AG10803 (cell line): Measurements from ENCODE around the gene UBFD1.

Experiments used
- DNase-seq: peaks from one replicate; pipeline ENCODE4 v3.0.0; 2010; ENCODE audit warnings: low read depth
- H3K4me3 ChIP-seq: 2 replicates; pipeline ENCODE4 v1.5.1; 2011; ENCODE audit warnings: mild to moderate bottlenecking, low read length, control low read depth
- TF ChIP-seq, protein P1 (sequence below): conservative IDR thresholded peaks from 2 replicates; pipeline ENCODE4 v1.5.1; 2011; ENCODE audit warnings: mild to moderate bottlenecking, low read length, control low read depth, inconsistent platforms

Gene UBFD1

DNA sequence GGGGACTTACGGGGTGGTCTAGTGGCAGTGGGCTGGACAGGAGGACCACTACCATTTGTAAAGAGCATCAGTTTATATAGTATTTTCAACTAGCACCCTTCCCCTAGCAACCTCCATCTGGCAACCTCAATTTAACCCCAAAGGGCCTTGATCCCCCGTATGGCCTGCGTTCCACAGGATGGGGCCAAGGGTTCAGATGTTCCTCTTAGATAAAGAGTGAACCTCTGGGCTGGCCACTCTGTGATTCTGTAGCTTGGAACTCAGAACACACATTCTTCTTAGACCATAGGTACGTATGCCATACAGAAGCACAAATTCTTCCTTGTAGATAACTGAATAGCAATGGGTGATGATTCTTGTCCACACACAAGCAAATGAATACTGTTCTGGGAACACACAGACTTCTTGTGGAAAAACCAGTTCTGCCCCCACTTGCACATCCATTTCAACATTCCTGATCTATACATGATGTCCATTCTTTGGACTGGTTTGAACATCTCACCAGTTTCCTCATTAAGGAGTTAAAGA lies 45.3 kb upstream of the UBFD1 start:
- H3K4me3 ChIP-seq: no peak overlapping the region
- DNase-seq: no peak
- TF ChIP-seq, protein P1, sequence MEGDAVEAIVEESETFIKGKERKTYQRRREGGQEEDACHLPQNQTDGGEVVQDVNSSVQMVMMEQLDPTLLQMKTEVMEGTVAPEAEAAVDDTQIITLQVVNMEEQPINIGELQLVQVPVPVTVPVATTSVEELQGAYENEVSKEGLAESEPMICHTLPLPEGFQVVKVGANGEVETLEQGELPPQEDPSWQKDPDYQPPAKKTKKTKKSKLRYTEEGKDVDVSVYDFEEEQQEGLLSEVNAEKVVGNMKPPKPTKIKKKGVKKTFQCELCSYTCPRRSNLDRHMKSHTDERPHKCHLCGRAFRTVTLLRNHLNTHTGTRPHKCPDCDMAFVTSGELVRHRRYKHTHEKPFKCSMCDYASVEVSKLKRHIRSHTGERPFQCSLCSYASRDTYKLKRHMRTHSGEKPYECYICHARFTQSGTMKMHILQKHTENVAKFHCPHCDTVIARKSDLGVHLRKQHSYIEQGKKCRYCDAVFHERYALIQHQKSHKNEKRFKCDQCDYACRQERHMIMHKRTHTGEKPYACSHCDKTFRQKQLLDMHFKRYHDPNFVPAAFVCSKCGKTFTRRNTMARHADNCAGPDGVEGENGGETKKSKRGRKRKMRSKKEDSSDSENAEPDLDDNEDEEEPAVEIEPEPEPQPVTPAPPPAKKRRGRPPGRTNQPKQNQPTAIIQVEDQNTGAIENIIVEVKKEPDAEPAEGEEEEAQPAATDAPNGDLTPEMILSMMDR: no peak

DNA sequence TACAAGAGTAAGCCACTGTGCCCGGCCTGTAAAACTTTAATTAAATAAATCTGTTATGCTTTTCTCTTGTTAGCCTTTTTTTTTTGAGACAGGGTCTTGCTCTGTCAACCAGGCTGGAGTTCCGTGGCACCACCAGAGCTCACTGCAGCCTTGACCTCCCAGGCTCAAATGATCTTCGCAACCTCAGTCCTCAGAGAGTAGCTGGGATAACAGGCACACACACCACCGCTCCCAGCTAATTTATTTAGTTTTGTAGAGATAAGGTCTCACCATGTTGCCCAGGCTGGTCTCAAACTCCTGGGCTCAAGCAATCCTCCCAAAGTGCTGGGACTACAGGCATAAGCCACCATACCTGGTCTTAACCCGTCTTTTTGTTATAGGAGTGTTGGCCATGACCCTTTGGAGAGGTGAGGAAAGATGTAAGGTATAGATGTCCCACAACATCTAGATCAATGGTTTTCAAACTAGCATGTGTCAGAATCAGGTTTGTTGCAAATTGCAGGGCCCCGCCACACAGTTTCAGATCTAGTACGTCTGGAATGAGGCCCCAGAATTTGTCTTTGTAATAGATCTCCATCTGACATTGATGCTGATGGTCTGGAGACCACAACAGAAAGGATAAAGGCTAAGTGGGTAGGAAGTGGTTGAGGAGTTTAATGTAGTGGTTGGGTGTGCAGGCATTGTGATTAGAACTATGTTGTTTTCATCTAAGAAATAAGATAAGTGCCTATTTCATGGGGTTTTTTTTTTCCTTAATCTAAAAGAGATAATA lies 43.0 kb upstream of the UBFD1 start:
- DNase-seq: no peak
- TF ChIP-seq, protein P1: no peak

DNA sequence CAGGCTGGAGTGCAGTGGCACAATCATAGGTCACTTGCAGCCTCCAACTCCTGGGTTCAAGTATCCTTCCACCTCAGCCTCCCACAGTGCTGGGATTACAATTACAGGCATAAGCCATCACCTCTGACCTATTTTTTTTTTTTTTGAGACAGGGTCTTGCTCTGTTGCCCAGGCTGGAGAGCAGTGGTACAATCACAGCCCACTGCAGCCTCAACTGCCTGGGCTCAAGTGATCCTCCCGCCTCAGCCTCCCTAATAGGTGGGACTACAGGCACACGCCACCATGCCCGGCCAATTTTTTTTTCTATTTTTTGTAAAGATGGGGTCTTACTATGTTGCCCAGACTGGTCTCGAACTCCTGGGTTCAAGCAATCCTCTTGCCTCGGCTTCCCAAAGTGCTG lies 41.6 kb upstream of the UBFD1 start:
- no peak overlapping the region for H3K4me3 ChIP-seq
- TF ChIP-seq, protein P1: no peak
- DNase-seq: no peak

More for the DNA sequence above, 43.0 kb upstream of the UBFD1 start:
- no peak overlapping the region for H3K4me3 ChIP-seq

DNA sequence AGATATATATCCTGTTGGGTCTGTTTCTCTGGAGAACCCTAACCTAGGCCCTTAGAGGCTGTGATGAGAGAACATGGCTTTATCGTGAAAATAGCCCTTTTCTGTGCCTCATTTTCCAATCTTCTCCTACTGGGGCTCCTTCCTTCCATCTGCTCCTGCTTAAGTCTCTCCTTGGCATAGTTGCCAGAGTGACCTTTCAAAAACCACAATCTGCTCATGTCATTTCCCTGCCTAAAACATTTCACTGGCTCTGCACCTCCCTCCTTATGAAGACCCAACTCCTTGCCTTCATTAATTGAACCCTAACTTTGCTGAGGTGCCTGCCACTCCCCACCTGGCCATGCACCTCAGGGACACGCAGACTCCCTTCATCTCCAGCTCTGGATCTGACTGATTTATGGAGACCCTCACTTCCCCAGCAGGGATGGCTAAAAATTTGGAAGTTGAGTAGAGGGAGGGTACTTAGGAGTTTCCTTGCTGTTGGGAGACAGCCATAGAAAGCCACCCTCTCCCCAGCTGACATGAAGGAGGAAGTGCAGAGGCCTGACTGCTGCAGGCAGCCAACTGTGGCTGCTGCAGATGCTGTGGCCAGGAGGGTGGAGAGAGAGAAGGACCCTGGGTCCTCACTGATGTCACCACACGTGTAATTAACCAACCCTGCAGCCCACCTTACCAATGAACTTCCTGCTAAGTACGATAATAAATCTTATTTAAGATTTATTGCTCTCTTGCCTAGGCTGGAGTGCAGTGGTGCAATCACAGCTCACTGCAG lies 41.0 kb upstream of the UBFD1 start:
- no peak overlapping the region for H3K4me3 ChIP-seq
- TF ChIP-seq, protein P1: no peak

DNA sequence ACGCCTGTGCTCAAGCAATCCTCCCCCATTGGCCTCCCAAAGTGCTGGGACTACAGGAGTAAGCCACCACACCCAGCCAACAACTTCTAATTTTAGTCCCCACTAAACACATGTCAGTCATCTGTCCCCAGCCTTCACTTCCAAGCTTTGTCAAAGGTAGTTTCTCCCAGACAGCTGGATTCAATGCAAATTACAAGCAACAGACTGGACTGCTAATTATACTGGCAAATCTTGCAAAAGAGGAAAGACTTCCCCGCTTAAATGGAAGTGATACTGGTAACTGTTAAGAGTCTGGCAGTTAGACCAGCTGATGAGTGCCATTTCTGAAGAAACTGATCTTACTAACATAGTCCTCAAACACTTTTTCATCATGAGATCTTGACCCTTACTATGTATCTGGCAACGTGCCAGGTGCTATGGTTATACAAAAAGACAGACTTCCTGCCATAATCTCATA lies 39.1 kb upstream of the UBFD1 start:
- no peak for DNase-seq
- TF ChIP-seq, protein P1: no peak
- no peak overlapping the region for H3K4me3 ChIP-seq

More for the DNA sequence above, 41.0 kb upstream of the UBFD1 start:
- DNase-seq: peak; percentile 30

DNA sequence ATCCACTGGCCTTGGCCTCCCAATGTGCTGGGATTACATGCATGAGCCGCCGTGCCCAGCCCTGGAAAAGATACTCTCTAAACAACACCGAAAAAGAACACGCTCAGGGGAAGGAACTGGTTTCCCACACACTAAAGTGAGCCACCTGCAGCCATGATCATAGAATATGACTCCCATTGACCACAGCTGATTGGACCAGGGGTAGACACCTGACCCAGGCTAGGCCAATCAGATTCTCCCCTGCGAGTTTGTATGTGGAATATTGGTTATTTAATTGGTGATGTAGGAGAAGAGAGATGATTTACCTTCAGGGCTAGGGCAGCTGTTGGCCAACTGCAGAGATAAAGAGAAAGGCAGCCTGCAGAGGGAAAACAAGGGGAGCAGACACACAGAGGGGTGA lies 38.2 kb upstream of the UBFD1 start:
- DNase-seq: no peak
- TF ChIP-seq, protein P1: no peak
- no peak overlapping the region for H3K4me3 ChIP-seq
